K562 treated with DMSO at 1 percent for 24 hours (cell line): ENCODE data around the gene PTRHD1. TPM values are rescaled to one million over a fixed set of nuclear protein-coding genes. Genes with fewer than 3 reads are reported as not detected.

Experiments used
- total RNA-seq: library from RNA; unstranded; fragments of 300-600 nt; gene quantifications from 2 replicates; pipeline ENCODE4 v1.2.3, GENCODE V29; 2022; ENCODE audit warnings: low read depth; ENCODE audit not compliant: insufficient read depth

PTRHD1 gene, protein sequence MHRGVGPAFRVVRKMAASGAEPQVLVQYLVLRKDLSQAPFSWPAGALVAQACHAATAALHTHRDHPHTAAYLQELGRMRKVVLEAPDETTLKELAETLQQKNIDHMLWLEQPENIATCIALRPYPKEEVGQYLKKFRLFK
- 48.5 and 53.2 TPM in 2 replicates for total RNA-seq

GRCh38 chr2:24792874-24793760 lies at the start of gene PTRHD1, which contains the start of gene CENPO:
Gene PTRHD1 (minus strand): TSS chr2:24793391. CDS start chr2:24793377, 14 bp downstream.
Gene CENPO (plus strand): TSS chr2:24793425. CDS start chr2:24793920, 495 bp downstream.

Other genes with a start within 250 kb of the PTRHD1 start
- gene CENPO, start within 50 bp of the PTRHD1 start, total RNA-seq, result 18.5 and 21.0 TPM in 2 replicates
- gene ADCY3, start 126.8 kb upstream of the PTRHD1 start, total RNA-seq, result 24.0 and 29.2 TPM in 2 replicates
- gene DNAJC27, start 178.6 kb upstream of the PTRHD1 start, total RNA-seq, result 2.1 and 2.3 TPM in 2 replicates
- 0.15 and 0.17 TPM in 2 replicates for gene EFR3B, start 248.7 kb upstream of the PTRHD1 start, total RNA-seq